HG03039 (cell line): ENCODE measurements around the gene MCC.

Experiments used
- ATAC-seq: cut with Tn5 transposase; IDR thresholded peaks from one replicate; pipeline ENCODE4 v1.9.1; 2021; ENCODE audit warnings: mild to moderate bottlenecking, moderate library complexity; ENCODE audit not compliant: unreplicated experiment

The MCC gene

DNA sequence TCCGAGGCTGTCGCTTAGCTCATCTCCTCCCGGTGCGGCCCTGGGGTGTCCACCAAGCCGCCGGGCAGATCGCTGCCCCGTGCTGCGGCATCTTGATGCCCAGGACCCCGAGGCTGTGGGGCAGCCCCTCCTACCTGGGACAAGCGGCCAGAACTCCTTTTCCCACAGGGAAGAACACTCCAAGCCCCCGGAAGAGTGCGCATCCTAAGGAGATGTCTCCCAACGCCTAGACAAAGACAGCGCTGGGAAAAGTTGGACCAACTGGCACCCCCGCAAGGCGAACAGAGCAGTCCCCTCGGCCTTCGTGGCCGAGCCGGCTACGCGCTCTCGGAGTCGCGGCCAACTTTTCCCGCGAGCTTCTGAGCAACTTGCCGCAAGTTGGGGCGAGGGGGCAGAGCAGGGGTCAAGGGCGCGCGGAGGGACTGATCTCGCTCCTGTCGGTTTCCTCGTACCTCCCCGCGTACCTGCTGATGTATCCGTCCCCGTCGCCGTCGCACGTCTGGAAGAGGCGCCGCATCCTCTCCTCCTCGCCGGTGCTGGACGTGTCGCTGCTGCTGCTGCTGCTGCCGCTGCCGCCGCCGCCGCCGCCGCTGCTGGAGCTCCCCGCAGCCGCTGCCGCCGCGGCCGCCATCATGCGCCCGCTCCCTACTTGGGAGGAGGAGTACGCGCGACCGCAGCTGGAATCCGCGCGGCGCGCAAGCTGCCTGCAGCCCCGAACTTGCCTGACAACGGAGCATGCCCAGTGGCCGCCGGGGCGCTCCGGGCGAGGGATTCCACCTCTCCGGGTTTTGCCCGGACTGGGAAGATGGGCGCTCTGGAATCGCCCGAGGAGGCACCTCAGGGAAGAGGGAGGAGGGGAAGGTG is at the start of gene MCC:
Gene MCC (minus strand): TSS at position 673 of the 864 bp plus-strand sequence.
- no peak for ATAC-seq

DNA sequence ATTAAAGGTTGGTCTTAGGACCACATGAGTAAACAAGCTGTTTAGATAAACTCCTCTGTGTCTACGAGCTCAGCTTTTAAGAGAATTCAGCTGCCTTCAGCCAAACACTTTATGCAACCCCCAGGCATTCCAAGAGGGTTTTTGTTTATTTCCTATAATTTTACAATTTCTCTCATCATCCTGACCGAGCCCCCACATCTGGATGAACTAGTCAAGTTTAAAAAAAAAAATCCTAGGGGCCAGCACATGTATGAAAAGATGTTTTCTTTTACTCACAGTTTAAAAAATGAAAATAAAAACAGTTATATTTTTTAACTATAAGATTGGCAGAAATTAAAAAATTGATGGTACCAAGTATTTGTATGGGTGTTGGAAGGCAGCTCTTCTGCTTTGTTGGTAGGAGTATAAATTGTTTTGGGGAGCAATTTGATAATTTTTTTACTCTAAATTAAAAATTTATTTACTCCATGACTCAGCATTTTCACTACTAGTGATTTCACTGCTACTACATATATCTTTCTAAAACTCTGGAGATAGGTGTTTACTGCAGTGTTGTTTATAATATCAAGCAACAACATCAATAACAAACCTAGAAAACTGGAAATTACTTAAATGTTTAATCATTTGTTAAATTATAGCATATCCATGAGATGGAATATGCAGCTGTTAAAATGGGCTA is 43.4 kb upstream of the MCC start:
- ATAC-seq: no peak

DNA sequence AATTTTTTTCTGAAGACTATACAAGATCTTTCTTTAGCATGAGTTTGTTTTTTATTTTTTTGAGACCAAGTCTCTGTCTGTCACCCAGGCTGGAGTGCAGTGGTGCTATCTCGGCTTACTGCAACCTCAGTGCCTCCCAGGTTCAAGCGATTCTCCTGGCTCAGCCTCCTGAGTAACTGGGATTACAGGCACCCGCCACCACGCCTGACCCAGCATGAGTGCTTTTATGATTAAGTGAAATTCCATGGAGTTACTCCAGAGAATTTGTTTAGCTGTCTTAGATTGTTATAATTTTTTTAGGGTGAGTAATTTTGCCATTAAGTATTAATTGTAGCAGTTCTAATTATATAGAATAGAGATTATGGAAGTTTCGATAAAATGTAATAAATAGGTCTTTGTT is 39.5 kb upstream of the MCC start:
- ATAC-seq: no peak

DNA sequence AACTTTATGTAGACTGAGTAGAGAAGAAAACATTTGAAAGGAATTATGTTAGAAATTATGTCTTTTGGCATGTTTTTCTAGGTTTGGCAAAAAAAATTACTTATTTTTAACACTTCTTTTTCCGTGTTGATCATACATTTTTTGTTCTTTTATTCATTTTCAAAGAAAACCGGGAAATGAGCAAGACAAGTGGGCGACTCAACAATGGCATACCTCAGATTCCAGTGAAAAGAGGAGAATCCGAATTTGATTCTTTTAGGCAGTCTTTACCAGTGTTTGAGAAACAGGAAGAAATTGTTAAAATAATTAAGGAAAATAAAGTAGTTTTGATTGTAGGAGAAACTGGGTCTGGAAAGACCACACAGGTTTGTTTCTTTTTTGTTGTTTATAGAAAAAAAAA is 38.2 kb upstream of the MCC start:
- no peak for ATAC-seq

DNA sequence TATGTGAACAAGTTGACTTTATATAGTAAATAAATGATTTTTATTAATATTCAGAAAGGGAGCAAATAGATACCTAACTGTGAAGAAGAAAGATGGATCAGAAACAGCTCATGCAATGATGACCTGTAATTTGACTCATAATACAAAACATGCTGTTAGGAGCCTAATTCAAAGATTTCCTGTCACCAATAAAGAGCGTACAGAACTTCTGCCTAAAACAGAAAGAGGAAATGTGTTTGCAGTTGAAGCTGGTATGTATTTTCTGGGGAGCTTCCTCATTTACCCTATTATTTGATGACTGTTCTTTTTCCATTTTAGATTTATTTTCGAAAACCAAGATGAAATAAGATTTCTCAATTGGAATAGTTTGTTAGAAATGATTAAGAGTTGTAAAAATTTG is 36.7 kb upstream of the MCC start:
- ATAC-seq: peak; percentile 40

DNA sequence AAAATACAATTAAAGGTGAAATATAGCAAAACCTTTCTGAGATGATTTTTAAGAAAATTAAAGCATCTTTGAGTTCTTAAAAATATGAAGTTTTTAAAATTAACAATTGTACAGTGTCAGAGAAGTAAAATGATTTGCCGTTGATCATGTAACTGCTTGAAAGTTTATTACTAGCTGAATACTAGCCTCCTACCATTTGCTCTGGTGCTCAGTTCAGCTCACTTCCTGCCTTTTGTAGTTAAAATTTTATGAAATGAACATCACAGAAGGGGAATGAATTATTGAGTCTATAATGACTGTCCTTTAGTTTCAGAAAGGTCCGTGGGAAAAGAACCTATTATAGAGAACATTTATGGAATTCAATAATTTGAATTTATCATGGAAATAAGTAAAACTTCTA is 34.9 kb upstream of the MCC start:
- ATAC-seq: no peak

DNA sequence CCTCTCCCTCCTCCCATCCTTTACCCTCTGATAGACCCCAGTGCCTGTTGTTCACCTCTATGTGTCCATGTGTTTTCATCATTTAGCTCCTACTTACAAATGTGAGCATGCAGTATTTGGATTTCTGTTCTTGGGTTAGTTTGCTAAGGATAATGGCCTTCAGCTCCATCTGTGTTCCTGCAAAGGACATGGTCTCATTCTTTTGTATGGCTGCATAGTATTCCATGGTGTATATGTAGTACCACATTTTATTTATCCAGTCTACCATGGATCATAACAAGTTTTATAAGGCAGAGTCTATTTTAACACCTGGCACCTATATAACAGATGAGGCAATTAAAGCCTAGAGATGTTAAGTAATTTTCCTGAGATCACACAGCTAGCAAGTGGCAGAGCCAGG is 32.6 kb upstream of the MCC start:
- ATAC-seq: no peak

DNA sequence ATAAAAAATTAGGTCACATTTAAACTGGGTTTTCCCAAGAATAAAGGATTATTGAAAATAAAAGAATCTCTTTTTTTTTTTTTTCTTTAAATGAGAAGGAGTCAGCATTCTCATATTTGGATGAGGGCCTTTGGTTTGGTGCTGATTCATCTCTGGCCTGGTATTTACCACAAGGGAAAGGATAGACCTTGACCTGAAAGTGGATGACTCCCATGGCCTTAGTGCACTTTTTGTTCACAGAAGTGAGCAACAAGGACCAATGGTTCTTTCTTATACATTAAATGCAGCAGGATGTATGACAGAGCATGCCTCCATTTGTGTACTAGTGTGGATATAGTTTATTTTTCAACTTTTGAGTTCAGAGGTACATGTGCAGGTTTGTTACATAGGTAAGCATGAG is 32.2 kb upstream of the MCC start:
- ATAC-seq: peak; percentile 86

DNA sequence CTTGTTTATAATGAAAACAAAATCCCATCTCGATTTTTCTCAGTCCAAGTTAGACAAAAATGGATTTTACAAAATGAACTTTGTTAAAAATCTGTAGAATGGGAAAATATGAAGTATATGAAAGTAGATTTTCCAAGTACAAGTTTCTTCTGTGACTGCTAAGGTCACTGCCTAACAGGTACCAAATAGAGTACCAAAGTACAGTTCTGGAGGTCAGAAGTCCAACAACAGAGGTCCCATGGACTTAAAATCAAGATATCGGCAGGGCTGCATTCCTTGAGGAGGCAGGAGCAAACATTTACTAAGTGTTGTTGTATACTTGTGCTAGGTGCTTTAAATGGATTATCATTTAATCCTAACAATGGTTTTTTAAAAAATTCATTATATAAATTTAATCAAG is 31.2 kb upstream of the MCC start:
- no peak for ATAC-seq

DNA sequence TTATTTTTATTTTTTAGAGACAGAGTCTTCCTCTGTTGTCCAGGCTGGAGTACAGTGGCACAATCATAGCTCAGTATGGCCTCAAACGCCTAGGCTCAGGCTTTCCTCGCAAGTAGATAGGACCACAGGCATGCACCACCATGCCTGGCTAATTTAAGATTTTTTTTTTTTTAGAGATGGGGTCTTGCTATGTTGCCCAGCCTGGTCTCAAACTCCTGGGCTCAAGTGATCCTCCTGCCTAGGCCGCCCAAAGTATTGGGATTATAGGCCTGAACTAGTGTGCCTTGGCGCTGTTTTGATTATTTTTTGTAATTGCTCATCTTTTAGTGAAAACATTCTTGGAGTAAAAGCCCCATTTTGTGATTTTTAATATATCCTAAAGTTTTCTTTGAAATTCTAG is 30.6 kb upstream of the MCC start:
- no peak for ATAC-seq

DNA sequence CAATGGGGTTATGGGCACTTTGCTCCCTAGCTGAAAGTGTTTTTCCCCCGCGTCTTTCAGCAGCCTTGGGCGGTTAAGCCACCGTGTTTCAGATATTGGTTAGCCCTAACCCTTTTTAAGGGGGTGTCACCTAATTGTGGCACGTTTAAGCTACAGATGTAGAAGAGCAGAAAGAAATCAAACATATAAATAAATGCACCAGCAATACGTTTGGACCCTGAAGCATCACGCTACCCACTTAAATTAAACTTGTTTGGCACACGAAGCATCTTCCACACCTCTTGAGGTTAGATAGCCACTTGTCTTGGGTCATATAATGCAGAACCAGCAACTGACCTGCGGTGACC is 26.0 kb upstream of the MCC start:
- ATAC-seq: no peak

DNA sequence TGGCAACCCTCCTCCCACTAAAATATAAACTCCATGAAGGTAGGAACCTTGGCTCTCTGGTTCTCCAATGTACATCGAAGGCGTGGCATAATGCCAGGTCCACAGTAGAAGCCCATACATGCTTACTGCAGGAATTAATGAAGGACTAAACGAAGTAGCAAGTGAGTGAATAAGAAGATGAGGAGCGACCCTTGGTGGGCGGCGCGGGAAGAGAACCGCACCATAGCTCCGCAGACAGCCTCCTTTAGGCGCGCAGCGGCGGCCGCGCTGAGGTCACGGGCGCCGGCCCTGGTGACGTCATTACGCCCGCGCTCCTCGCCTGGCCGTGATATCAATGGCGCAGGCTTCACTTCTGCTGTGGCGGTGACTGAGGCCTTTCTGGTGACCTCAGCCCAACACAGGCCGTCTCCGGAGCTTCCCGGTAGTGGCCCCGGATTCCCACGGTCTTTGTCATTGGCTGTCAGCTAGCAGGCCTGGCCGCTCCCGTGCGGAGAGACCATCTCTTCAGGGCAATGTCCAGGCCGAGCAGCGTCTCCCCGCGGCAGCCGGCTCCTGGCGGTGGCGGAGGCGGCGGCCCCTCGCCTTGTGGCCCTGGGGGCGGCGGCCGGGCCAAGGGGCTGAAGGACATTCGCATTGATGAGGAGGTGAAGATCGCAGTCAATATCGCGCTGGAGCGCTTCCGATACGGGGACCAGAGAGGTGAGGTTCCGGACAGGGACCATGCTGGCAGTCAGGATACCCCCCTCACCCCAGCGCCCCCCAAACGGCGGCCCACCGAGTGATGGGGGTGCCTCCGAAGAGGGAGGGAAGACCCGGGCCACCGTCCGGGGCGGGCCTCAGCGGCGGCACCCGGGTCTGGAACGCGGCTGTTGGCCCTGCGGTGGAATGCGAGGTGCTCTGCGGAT is 25.4 kb upstream of the MCC start, which contains the start of gene YTHDC2:
Gene YTHDC2 (plus strand): TSS at position 311 of the 905 bp plus-strand sequence. CDS start 202 bp downstream, at position 513.
- ATAC-seq: peak; percentile 98

DNA sequence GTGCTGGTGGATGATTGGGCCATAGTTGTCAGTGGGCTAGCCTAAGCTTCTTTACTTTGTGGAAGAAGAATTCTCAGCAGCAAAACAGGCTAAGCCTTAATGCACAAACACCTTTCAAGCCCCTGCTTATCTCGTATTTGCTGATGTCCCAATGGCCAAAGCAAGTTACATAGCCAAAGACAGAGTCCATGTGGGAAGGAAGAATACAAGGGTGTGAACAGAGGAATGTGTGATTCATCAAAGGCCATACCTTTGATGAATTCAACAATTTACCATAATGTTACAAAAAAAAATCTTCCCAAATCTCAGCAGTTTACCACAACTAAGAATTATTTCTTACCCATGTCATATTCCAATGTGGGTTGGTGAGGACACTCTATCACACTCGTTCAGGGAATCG is 24.1 kb upstream of the MCC start:
- no peak for ATAC-seq

DNA sequence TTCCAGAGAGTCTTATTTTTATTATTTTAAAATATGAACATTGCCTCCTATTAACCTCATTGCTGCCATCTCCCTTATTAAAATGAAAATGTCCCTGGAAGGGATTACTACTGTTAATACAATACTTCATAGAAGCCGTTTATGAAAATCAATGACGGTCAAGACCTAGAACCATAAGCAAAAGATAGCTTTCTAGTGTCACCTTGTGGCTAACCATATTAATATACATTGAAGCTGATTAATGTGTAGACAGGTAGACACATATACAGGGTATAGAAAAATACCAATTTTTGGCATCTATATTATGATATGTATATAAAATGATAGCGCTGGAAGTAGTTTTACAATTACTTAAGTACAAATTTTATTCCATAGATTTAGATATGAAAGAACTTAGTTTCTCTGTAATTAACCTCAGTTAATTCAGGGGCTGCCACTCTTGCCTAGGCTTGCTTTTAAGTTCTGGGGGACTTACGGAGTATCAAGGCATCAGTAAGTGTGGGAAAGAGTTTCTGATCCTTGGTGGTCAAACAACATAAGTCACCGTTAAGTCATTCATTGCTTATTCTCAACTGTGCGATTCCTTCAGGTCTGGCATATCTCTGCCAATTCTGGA is 22.7 kb upstream of the MCC start:
- ATAC-seq: no peak

DNA sequence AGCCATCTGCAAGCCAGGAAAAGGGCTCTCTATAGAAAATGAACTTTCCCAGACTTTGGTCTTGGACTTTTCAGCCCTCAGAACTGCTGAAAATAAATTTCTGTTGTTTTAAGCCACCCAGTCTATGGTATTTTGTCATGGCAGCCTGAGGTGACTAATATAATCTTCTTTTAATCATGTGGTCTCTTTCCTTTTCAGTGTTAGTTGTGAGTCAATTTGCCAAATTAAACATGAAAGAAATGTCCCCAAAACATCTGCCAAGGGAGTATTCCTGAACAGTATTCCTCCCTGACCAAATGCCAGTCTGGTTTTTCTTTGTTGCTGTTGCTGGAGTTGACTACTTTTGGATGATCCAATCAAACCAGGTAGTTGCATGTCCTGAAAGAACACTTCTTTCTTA is 20.5 kb upstream of the MCC start:
- ATAC-seq: no peak

DNA sequence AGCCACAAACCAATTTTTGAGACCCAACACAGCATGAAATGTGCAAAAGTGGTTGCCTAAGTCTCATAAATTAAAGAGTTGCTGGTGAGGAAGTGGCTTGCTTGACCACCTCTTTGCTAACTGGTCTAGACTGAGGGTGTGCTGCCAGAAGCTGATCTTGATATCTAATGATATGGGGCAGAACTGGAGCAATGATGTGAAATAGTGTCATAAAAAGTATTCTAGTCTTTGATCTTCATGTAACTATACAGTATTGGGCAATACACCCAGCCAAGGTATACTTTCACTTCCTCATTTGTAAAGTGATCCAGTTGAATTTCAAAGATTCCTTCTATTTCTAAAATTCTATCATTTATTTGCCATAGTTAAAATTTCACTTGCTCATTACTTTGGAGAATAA is 19.3 kb upstream of the MCC start:
- no peak for ATAC-seq

DNA sequence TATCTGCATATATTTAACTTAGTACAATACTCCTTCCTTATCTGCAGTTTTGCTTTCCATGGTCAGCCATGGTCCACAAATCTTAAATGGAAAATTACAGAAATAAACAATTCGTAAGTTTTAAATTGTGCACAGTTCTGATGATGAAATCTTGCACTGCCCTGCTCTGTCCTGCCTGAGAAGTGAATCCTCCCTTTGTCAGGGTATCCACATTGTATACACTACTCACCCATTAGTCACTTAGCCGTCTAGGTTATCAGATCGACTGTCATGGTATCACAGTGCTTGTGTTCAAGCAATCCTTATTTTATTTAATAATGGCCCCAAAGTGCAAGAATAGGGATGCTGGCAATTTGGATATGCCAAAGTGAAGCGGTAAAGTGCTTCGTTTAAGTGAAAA is 16.9 kb upstream of the MCC start:
- no peak for ATAC-seq

DNA sequence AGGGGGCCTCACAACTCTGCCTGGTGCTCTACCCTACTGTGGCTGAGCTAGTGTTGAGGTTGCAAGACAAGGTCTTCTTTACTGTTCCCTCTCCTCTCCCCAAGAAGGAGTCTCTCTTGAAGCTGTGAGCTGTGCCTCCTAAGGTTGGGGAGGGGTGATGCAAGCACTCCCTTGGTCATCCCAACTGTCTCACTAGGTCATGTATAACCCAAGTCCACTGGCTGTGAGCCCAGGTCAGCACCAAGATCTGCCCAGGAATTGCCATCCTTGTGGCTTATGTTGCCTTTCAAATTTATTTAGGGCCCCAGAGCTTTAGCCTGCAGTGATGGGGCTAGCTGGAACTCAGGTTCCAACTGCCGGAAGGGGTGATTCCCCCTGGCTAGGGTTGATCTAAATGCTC is 14.9 kb upstream of the MCC start:
- no peak for ATAC-seq

DNA sequence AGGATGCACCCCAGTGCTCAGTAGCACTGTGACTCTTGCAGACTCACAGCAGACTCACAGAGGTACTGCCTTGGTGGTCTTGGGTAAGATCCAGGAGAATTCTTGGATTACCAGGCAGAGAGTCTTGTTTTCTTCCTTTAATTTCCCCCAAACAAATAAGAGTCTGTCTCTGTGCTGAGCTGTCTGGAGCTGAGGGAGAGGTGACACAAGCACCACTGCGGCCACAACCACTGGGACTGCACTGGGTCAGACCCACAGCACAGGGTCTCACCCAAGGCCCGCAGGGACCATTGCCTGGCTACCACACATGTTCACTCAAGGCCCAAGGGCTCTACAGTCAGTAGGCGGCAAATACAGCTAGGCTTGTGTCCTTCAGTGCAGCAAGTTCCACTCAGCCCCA is 13.8 kb upstream of the MCC start:
- ATAC-seq: no peak

DNA sequence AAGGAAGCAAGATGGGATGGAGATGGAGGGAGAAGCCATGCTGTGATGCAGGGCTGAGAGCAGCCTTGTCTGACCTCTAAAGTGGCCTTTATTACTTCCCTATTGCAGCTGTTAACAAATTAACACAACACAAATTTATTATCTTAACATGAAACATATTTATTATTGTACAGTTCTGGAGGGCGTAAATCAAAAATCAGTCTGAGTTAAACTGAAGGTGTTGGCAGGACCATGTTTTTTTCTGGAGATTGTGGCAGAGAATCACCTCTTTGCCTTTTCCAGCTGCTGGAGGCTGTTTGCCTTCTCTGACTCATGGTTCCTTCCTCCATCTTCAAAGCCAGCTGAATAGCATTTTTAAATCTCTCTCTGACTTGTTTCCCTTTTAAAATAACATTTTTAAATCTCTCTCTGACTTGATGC is 7.2 kb upstream of the MCC start:
- no peak for ATAC-seq

DNA sequence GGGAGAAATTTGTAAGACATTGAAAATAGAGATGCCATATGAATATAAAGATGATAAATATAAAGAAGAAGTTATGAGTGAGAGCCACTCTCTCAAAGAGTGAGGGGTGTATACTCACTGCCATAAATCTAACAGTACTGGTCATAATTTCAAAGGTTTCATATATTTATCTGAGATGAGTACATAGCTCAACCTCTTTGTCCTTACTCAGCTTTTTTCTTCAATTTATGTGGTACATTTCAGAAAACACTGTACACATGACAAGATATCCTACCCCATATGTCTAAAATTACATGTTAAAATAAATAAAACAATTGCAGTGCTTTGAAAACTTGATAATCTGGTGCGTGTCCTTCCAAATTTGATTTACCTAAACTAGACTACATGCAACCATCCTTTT is 5.2 kb upstream of the MCC start:
- ATAC-seq: no peak
